SJCRH30 (cell line): ENCODE data around the gene CTSD. TPM values are rescaled to one million over a fixed set of nuclear protein-coding genes. Genes with fewer than 3 reads are reported as not detected.
A peak's percentile ranks its signal among the peaks of the same experiment; 100 is the strongest.

Experiments used
- DNase-seq, 2 experiments: peaks; one replicate each; pipeline ENCODE4 v3.0.0-alpha.2; 2015 to 2020
- H3K27ac ChIP-seq: fragments of 250-450 bp; sonication (Bioruptor Pico); 2 replicates; pipeline ENCODE4 v1.5.1; 2020; ENCODE audit warnings: mild to moderate bottlenecking, moderate library complexity
- H3K27me3 ChIP-seq: fragments of 250-450 bp; sonication (Bioruptor Pico); 2 replicates; pipeline ENCODE4 v1.5.1; 2020; ENCODE audit warnings: mild to moderate bottlenecking, moderate library complexity
- H3K36me3 ChIP-seq: fragments of 250-450 bp; sonication (Bioruptor Pico); 2 replicates; pipeline ENCODE4 v1.5.1; 2020; ENCODE audit warnings: mild to moderate bottlenecking, moderate library complexity
- H3K4me1 ChIP-seq: fragments of 250-450 bp; sonication (Bioruptor Pico); 2 replicates; pipeline ENCODE4 v1.5.1; 2020; ENCODE audit warnings: mild to moderate bottlenecking, moderate library complexity
- H3K4me3 ChIP-seq: fragments of 250-450 bp; sonication (Bioruptor Pico); 2 replicates; pipeline ENCODE4 v1.5.1; 2020; ENCODE audit warnings: mild to moderate bottlenecking, moderate library complexity
- H3K9me3 ChIP-seq: fragments of 250-450 bp; sonication (Bioruptor Pico); replicated peaks from 2 replicates; pipeline ENCODE4 v1.5.1; 2020; ENCODE audit warnings: mild to moderate bottlenecking, moderate library complexity
- total RNA-seq: library from RNA; depleted of rRNA; stranded (reverse); fragments of >200 nt; shearing (Covaris generic); gene quantifications from 2 replicates; pipeline ENCODE4 v1.2.3, GENCODE V29; 2014

CTSD gene
- total RNA-seq, 1 experiment from 2014 or later: 70.2 TPM

DNA sequence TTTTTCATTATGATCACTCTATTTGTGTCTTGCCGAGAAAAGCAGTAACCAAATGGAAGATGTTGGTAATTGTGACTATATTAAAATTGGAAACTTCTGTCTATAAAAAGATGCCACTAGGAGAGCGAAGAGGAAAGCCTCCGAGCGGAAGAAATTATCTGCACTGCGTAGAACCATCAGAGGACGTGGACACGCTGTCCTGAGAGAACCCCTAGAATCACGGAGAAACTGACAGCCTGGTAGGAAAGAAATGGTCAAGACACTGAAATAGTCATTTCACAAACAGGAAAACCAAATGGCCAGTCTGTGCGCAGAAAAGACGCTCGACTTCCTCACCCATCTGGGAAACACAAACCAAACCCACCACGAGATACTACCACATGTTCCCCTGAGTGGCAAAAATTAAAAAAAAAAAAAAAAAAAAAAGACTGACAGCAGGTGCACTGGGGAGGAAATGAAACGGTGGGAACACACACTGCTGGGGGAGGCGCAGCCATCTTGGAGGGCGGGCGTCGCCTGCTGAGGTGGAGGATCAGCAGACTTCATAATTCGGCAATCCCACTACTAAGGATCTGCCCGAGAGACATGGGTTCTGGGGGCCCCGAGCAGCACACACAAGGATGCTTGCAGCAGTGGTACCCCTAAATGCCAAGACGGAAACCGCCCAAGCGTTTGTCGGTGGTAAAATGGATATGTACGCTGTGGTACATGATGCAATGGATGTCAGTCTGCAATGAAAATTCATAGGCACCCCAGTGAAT, 34.6 kb downstream of the CTSD start:
- no peak overlapping the region for H3K27ac ChIP-seq
- no peaks in the 10 kb centered on the region for H3K36me3 ChIP-seq
- no peaks in the 10 kb centered on the region for H3K27me3 ChIP-seq
- no peak for DNase-seq
- H3K4me3 ChIP-seq: no peak overlapping the region
- peaks cover 8% of the 10 kb centered on the region; the same call in 1 of the 2 replicates for H3K4me1 ChIP-seq
- no peaks in the 10 kb centered on the region for H3K9me3 ChIP-seq

DNA sequence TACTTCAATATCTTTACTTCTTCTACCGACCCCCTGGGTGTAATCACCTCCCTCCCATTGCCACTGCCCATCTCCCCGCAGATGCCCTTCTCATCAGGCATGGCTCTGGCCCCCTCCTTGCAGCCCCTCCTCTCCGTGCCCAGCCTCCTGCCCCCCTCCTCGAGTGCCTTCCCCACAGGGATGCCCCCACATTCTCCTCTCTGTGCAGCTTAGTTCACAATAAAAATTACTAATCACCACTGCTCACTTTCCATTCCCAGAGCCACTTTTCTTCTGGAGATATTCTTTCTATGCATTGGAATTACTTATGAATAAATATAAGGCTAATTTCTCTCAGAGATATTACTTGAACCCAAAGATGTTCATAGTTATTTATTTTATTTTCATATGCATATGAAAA, 35.4 kb downstream of the CTSD start:
- Histone ChIP-seq H3K4me1 (peaks cover 8% of the 10 kb centered on the region; the same call in 1 of the 2 replicates), H3K9me3 (no peaks in the 10 kb centered on the region), H3K27me3 (no peaks in the 10 kb centered on the region), H3K36me3 (no peaks in the 10 kb centered on the region), H3K4me3 (no peak overlapping the region), H3K27ac (no peak overlapping the region)
- DNase-seq: no peak

DNA sequence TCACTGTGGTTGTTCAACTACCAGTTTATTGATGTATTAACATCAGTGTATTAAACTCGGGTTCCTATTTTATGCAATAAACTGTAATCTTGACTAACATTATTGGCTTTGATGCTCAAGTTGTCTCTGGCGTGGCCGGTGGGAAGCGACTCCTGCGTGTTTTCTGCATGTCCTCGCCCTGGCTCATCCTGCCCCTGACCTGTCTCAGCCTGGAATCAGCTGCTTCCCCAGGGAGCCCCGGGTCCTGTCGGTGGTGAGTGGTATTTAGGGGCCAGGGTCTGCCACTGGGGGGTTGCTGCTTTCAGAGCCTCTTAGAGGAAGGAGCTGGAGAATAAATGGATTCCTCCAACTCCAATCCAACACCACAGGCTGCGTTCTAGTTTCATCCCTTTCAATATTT, 35.9 kb downstream of the CTSD start:
- no peaks in the 10 kb centered on the region for H3K9me3 ChIP-seq
- no peaks in the 10 kb centered on the region for H3K36me3 ChIP-seq
- no peak for DNase-seq
- H3K4me1 ChIP-seq: peaks cover 8% of the 10 kb centered on the region; the same call in 1 of the 2 replicates
- no peak overlapping the region for H3K4me3 ChIP-seq
- H3K27ac ChIP-seq: no peak overlapping the region
- no peaks in the 10 kb centered on the region for H3K27me3 ChIP-seq

DNA sequence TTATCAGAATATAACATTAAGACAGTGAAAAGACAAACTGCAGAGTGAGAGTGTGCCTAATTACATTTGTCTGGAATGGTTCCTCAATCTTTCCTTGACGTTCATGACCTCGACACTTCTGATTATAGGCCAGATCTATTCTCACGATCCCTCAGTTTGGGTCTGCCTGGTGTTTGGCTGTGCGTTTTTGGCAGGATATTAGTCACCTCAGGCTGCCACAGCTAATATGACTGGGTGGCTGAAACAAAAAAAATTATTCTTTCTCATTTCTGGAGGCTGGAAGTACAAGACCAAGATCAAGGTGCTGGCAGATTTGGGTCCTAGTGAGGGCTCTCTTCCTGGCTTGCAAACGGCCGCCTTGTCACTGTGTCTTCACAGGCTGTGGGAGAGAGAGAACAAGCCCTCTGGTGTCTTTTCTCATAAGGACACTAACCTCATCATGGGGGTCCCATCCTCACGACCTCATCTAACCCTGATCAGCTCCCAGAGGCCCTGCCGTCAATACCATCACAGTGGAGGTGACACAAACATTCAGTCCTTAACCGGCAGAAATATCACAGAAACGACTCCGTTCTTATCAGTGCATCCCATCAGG, 36.5 kb downstream of the CTSD start:
- no peaks in the 10 kb centered on the region for H3K36me3 ChIP-seq
- peaks cover 8% of the 10 kb centered on the region; the same call in 1 of the 2 replicates for H3K4me1 ChIP-seq
- no peaks in the 10 kb centered on the region for H3K27me3 ChIP-seq
- H3K4me3 ChIP-seq: no peak overlapping the region
- DNase-seq: no peak
- H3K27ac ChIP-seq: no peak overlapping the region
- no peaks in the 10 kb centered on the region for H3K9me3 ChIP-seq

DNA sequence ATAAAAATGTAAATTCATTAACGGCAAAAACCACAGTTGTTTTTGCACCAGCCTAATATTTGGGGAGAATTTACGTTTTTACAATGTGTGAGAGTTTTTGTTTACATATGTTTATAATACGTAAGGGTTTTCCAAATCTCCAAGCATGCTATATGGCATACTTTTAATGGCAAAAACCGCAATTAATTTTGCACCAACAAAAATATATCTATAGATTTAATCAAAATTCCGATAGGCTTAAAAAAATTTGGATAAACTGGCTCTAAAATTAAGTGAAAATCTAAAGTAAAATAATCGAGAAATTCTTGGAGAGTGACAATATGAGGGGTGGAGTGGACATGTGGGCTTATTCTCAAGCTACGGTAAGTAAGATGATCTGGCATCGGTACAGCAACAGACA, 43.9 kb downstream of the CTSD start:
- Histone ChIP-seq H3K27me3 (peaks cover 4% of the 10 kb centered on the region; the same call in 1 of the 2 replicates), H3K27ac (no peak overlapping the region), H3K4me3 (no peak overlapping the region), H3K9me3 (no peaks in the 10 kb centered on the region), H3K36me3 (no peaks in the 10 kb centered on the region), H3K4me1 (no peaks in the 10 kb centered on the region)
- no peak for DNase-seq

DNA sequence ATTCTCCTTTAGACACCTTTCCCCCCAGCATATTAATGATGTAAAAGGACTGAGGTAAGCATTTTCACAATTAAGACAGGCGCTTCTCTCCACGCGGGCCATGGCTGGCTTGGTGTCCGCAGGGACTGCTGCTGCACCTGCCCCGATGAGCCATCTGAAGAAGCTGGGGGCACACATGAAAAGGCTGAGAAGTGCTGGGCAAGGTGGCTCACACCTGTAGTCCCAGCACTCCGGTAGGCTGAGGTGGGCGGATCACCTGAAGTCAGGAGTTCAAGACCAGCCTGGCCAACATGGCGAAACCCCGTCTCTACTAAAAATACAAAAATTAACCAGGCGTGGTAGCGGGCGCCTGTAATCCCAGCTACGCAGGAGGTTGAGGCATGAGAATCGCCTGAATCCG, 45.4 kb downstream of the CTSD start:
- Histone ChIP-seq H3K4me1 (no peaks in the 10 kb centered on the region), H3K36me3 (no peaks in the 10 kb centered on the region), H3K9me3 (no peaks in the 10 kb centered on the region), H3K27me3 (peaks cover 4% of the 10 kb centered on the region; the same call in 1 of the 2 replicates), H3K4me3 (no peak overlapping the region), H3K27ac (no peak overlapping the region)
- no peak for DNase-seq

DNA sequence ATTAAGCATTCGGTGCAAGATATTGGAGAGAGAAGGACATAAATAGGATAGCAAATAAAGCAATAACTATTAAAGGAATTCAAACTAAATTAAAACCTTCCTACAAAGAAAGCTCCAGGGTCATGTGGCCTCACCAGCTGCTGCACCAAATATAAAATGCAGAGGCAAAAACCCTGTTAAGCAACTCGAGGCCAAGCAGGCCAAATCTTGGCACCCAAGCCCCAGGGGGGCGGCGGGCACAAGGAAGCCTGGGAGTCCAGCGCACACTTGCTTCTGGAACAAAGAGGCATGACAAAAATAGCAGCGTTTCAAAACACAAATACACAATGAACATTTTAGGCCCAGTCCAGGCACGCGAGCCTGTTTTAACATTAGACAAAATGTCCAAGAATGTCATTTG, 46.0 kb downstream of the CTSD start:
- no peaks in the 10 kb centered on the region for H3K4me1 ChIP-seq
- H3K27ac ChIP-seq: no peak overlapping the region
- DNase-seq: no peak
- H3K4me3 ChIP-seq: no peak overlapping the region
- no peaks in the 10 kb centered on the region for H3K36me3 ChIP-seq
- H3K9me3 ChIP-seq: no peaks in the 10 kb centered on the region
- peaks cover 4% of the 10 kb centered on the region; the same call in 1 of the 2 replicates for H3K27me3 ChIP-seq

DNA sequence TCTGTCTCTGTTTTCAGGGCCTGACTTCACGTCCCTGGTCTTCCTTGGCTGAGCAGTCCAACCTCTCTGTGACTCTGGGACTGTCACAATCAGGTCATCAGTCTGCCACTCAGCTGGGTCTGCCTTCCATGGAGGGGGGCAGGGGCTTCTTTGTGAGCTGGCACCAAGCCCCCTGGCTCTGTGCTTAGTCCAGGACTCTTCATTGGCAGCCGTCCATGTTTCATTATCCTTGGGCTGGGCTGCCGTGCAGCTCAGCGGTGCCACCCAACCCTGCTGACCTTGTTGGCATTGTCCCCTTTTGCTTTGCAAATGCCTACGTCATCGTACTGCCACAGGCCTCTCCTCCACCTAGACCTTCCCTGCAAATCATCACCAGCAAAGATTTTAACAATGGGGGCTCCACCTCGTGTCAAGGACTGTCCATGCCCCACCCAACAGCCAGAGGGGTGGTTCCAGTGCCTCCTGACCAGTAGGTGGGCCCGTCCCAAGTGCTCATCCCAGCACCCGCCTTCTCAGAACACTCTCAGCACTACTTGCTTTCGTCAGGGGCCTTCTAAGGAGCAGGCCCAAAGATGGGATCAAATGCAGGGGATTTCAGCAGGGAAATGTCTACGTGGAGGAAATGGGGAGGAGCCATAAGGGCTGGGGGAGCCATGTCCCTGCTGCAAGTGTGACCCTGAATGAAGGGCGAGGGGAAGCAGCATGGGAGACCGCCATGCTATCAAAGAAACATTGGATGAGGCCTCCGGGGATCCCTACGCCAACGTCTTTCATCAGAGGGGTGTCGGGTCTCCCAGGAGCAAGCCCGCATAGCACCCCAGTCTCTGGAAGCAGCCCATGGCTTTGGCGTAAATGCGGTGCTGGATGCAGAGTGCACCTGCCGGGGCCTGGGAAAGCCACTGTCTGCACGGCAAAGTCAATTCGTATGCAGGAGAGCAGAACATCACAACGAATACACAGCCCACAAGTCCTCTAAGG, 48.5 kb downstream of the CTSD start:
- Histone ChIP-seq H3K4me1 (no peaks in the 10 kb centered on the region), H3K36me3 (no peaks in the 10 kb centered on the region), H3K27ac (no peak overlapping the region), H3K9me3 (no peaks in the 10 kb centered on the region), H3K27me3 (peaks cover 4% of the 10 kb centered on the region; the same call in 1 of the 2 replicates), H3K4me3 (no peak overlapping the region)
- DNase-seq: no peak

DNA sequence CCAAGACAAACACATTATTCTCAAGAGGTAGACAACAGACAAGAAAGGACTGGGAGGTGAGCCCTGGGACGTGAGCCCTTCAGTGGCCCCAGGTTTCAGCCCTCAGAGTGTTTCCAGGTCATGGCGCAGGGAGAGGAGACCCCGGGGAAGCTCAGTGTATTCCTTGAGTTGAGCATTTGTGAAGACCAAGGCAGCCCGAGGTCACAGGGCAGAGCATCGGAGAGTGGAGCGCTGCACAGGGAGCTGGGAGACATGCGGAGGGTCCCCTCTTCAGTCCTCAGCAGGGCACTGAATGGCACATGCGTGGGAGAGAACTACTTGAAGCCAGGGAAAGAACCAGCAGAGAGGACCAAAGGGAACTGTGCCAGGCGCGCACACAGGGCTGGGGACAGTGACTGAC, 55.0 kb downstream of the CTSD start:
- Histone ChIP-seq H3K9me3 (no peaks in the 10 kb centered on the region), H3K27ac (no peak overlapping the region), H3K36me3 (no peaks in the 10 kb centered on the region), H3K27me3 (0 out of 2 replicates have a peak, but pooled peaks cover 3% of the 10 kb centered on the region), H3K4me1 (peaks cover 8% of the 10 kb centered on the region), H3K4me3 (no peak overlapping the region)
- no peak for DNase-seq

DNA sequence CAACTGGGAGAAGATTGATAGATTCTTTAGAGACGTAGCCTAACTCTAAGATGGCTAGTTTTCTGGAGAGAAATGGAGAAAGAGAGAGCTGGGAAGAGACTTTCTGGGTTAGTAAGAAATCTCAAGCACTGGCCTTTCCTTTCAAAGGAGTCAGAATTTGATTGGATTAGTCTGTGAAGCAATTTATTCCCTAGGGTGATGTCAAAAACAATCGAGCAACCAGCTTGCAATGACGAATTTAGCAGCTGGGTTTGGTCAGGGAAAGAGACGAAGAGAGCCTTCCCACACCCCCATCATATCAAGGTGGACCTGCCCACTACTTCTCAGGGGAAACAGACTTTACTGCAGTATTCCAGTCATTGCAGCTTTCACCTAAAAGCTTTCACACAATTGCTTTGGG, 56.0 kb downstream of the CTSD start:
- Histone ChIP-seq H3K36me3 (no peaks in the 10 kb centered on the region), H3K9me3 (no peaks in the 10 kb centered on the region), H3K27ac (no peak overlapping the region), H3K27me3 (0 out of 2 replicates have a peak, but pooled peaks cover 3% of the 10 kb centered on the region), H3K4me3 (no peak overlapping the region), H3K4me1 (peaks cover 8% of the 10 kb centered on the region)
- no peak for DNase-seq

DNA sequence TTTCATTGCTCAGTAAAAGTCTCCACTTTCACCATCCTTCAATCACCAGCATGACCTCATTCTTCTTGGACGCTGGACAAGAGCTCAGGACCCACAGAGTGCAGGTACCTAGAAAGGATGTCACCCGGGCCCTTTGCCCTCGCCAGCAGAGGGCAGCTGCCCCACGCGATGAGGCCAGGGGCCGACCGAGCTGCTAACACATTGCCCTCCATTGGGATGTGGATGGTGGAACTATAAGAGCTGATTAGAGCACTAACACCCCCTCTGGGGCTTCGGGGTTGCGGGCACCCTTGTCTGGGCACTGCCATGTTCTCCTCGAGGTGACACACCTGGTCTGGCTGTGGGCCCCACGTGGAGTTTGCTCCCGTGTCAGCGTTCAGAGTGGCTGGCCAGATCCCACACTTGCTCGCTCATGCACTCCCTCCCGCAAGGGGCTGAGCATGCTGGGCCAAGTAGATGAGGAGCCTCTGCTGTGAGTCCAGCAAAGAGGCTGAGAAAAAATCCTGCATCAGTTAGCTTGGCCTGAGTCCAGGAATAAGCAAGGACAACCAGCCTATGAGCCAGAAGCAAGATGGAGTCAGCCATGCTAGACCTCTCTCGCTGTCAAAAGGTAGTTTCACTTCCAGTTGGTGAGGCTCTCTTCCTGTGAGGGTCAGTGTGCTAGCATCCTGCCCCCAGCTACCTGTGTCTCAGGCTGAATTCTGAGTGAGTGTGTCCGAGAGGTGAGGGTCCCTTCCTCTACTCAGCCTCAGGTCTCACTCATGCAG, 56.9 kb downstream of the CTSD start:
- no peaks in the 10 kb centered on the region for H3K9me3 ChIP-seq
- no peaks in the 10 kb centered on the region for H3K36me3 ChIP-seq
- H3K27ac ChIP-seq: no peak overlapping the region
- H3K4me3 ChIP-seq: no peak overlapping the region
- H3K4me1 ChIP-seq: peaks cover 8% of the 10 kb centered on the region
- DNase-seq: no peak
- H3K27me3 ChIP-seq: 0 out of 2 replicates have a peak, but pooled peaks cover 3% of the 10 kb centered on the region

DNA sequence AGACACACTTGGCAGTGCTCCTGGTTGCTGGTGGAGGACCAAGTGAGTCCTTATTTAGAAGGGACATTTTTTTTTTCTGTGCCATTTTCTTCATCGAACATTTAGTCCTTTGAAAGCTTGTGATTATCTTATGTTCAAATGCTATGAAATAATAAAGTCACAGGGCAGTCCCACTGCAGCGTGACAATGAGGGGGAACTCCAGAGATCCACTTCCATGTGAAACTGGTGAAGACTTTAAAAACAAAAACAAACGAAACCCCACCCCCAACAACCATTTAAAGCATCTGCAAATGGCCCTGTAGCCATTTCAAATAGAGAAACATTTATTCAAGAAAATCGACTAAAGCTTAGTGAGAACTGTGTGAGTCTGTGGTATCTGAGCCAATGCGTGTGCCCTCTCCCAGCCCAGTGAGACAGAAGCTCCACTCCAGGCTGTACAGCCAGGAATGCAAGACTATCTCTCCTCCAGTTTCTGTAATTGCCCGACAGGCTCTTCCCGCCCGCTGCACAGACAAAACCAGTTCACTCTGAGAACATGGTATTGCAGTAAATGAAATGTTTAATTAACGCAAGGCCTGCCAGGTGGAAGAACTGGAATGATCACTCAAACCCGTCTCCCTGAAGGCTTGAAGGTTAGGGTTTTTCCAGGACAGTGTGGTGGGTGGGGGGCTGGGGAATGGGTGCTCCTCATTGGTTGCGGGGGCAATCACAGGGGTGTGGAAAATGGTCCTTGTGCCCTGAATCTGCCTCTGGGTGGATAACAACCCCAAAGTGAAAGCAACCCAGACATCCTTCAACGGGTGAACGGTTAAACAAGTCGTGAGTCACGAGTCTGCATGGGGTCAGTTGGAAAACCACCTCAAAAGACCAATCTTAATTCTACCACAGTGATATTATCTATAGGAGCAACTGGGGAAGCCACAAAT, 58.3 kb downstream of the CTSD start:
- Histone ChIP-seq H3K27me3 (0 out of 2 replicates have a peak, but pooled peaks cover 3% of the 10 kb centered on the region), H3K4me1 (peaks cover 8% of the 10 kb centered on the region), H3K4me3 (no peak overlapping the region), H3K9me3 (no peaks in the 10 kb centered on the region), H3K27ac (no peak overlapping the region), H3K36me3 (no peaks in the 10 kb centered on the region)
- DNase-seq: peak; percentile 47 to 67

DNA sequence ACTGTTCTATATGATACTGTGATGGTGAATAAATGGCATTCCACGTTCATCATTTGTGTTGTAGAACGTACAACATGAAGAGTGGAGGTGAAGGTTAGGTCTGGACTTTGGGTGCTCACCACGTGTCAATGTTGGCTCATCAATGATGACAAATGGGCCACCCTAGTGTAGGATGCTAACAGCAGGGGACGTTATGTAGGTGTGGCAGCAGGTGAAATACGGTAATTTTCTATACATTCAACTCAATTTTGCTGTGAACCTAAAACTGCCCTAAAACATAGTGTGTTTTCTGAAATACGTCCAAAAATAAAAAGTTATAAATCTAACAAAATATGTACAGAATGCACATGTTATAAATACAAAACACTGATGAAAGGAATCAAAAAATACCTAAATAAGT, 60.6 kb downstream of the CTSD start:
- Histone ChIP-seq H3K9me3 (no peaks in the 10 kb centered on the region), H3K36me3 (no peaks in the 10 kb centered on the region), H3K27me3 (0 out of 2 replicates have a peak, but pooled peaks cover 3% of the 10 kb centered on the region), H3K4me1 (peaks cover 8% of the 10 kb centered on the region), H3K27ac (no peak overlapping the region), H3K4me3 (no peak overlapping the region)
- DNase-seq: no peak
